ENCODE results near the gene ETV4. TPM values are rescaled to one million over a fixed set of nuclear protein-coding genes. Genes with fewer than 3 reads are reported as not detected.
"Not testable (repeated sequence)": the region's sequence is repeated elsewhere in the genome, so short reads cannot be mapped to it uniquely, and the experiment has no call there.

The ETV4 gene
- total RNA-seq, 1 donor from 2014 or later, result 0.37 TPM

DNA sequence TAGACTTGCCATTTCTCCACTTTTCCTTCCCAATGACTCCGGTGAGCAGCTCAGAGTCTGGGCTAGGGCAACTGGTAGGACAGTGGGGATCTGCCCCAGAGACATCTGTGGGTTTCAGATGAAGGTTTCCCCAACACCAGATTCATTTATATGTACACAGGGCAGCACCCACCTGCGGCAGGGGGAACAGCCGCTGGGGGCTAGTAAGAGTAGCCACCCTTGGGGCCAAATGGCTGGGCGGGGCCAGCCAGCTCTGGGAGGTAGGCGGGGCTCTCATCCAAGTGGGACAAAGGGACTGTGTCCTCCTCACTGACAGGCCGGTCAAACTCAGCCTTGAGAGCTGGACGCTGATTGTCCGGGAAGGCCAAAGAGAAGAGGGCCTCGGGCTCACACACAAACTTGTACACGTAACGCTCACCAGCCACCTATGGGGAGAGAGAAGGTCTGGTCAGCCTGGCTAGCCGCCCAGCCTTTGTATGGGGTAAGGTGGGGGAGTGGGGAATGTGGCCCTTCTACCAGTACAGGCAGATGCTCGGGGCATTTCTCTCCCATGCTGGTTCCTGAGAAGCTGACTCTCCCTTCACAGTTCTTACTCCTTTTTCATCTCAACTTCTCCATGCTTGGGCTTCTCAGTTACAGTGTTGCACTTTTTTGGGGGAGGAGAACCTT is 17.7 kb downstream of the ETV4 start:
- intact Hi-C loops (cut with micrococcal nuclease), result loop anchor here (10.0 kb wide), 1 partner anchor 46 kb away; no protein-coding TSS in a partner anchor

DNA sequence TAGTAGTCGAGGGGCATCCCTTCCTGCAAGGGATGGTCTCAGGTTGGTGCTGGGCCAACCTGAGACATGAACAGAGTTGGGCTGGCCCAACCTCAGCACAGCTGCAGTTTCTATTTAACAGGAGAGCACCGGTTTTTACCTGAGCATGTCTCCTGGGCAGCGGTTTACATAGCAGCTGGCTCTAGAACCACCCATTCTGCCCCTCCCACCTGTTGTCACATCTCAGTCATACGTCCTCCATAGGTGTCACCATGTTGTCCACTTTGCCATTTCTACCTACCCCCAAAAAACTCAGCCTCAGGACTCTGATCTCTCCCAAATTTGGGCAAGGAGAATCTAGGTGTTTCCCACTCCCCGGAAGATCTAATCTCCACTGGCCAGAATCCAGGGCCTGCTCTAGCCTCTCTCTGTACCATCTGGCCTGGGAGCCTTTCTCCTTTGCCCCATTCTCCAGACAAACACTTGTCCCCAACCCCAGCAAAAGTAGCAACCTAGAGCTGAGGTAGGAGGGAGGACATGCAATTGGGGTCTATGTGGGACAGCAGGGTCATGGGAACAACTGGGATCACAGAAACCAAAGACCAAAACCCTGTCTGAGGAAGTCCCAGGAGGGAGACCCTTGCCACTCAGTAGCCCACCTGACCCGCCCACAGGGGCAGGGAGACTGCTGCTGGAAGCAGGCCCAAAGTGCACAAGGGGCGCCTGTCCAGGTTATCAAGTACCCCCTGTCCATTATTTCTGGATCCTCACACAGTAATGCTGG is 19.1 kb downstream of the ETV4 start:
- no peak for ATAC-seq
- intact Hi-C loops (cut with micrococcal nuclease), result loop anchor here (10.0 kb wide), 1 partner anchor 48 kb away; no protein-coding TSS in a partner anchor
- DNase-seq, result no peak

More for the DNA sequence above, 17.7 kb downstream of the ETV4 start:
- ATAC-seq (peak; percentile 48), DNase-seq (peak; percentile 69)

DNA sequence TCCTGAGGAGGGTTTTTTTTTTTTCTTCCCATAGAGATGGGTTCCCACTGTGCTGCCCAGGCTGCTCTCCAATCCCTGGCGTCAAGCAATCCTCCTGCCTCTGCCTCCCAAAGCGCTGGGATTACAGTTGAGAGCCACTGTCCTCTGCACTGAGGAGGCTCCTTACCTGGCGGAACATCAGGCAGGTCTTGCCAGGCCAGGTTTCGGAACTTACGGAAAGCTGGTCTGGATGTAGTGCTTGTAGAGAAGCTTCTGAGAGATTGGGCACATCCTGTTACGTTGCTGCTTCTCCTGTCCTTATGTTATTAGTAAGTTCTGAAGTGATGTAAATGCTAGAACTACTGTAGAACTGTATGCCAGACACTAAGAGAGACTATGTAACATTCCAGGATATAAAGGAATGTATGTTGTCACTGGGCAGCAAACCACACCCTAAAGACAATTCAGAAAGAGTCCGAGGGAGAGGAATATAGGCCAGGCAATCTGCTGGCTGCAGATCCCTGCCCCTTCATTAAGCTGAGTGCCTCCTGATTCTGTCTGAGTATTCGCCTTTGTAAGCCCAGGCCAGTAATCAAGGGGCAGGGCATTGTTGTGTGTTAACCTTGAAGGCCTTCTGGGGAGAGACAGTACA is 21.1 kb downstream of the ETV4 start:
- intact Hi-C loops (cut with micrococcal nuclease), result loop anchor here (10.0 kb wide), 1 partner anchor 50 kb away; no protein-coding TSS in a partner anchor
- DNase-seq (no peak), ATAC-seq (no peak)

DNA sequence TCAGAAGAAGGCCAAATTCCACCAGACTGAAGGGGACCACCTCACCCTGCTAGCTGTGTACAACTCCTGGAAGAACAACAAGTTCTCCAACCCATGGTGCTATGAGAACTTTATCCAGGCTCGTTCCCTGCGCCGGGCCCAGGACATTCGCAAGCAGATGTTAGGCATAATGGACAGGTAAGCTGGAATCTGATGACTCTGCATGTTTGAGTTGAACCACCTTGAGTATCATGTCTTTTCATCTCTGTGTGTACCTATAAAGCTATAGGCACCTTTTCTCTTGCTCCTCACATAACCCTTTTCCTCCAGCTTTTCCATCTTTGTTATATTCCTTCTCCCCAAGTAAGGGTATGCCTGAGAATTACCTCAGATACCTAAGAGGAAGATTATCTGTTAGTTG is 24.8 kb downstream of the ETV4 start:
- DNase-seq (no peak), ATAC-seq (no peak)
- intact Hi-C loops (cut with micrococcal nuclease), result loop anchor here (10.0 kb wide), 1 partner anchor 53 kb away; no protein-coding TSS in a partner anchor

DNA sequence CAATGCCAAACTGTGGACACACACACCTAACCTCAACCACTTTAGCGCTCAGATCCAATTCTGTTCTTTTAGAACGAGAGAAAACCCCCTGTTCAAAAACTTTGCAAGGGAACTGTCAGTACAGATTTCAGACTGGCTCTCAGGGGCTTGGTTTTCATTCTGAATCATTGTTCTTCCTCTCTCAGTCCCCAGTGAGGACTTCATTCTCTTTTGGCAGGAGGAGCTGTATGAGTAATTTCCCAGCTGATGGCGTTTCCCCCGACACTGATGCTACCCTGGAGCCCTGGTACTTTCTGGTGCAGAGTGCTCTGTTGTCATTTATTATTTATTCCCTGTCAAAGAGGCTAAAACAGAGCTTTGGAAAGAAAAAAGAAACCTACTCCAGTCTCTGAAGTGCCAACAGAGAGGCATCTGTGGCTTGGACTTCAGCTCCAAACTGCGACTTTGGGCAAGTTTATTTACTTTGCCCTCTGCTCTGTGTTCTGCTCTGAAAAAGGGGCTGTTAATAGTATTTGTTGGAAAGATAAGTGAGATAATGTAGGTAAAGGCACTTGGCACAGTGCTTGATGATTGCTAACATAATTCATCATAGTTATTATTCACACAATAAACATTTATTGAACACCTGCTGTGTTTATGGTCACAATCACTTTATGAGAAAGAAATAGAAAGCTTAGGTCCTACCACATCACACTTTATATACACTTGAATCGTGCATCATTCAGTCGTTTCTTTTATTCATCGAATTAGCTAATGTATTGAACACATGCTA is 28.3 kb downstream of the ETV4 start:
- ATAC-seq (peak; percentile 69), DNase-seq (no peak)
- intact Hi-C loops (cut with micrococcal nuclease), result no loop called here

DNA sequence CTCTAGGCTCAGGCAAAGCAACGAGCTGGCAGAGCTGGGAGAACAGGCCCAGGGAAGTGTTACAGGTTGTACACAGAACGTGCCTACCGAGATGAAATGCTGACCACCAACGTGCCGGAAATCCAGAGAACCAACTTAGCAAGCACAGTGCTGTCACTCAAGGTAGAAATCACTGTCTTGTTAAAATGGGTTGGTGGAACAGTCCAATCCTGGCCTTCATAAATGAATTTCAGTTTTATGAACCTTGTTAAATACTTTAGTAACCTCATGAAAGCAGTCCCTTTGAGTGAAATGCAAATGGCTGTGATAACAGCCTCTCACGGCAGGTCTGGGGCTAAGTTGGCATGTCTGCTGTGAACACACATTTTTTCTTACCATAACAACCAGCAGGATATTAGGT is 29.0 kb downstream of the ETV4 start:
- intact Hi-C loops (cut with micrococcal nuclease), result no loop called here
- no peak for DNase-seq
- peak; percentile 21 for ATAC-seq

DNA sequence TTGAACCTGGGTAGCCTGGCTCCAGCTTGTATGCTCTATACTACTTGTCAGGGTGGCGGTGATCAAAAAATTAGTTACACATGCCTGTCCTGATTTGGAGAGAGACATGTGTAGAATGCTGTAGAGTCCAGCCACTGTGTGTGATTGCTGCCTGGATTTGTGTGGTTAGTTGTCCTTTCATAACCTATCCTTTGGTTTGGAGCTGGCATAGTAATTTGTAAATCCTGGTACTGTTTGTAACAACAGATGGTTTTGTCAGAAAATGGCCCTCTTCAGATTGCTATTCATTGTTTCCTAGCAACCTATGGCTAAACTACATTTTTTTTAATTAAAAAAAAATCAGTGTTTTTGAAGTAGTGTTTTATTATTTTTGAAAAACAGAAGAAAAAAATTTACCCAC is 30.5 kb downstream of the ETV4 start:
- ATAC-seq (peak; percentile 9), DNase-seq (no peak)
- intact Hi-C loops (cut with micrococcal nuclease), result no loop called here

DNA sequence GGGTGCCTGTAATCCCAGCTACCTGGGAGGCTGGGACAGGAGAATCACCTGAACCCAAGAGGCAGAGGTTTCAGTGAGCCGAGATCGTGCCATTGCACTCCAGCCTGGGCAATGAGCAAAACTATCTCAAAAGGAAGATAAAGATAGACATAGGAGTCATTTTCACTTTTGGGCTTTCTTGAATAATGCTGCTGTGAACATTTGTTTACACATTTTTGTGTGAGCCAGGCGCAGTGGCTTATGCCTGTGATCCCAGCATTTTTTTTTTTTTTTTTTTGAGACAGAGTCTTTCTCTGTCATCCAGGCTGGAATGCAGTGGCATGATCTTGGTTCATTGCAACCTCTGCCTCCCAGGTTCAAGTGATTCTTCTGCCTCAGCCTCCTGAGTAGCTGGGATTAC is 34.9 kb downstream of the ETV4 start:
- intact Hi-C loops (cut with micrococcal nuclease); ATAC-seq; DNase-seq: not testable (repeated sequence)

DNA sequence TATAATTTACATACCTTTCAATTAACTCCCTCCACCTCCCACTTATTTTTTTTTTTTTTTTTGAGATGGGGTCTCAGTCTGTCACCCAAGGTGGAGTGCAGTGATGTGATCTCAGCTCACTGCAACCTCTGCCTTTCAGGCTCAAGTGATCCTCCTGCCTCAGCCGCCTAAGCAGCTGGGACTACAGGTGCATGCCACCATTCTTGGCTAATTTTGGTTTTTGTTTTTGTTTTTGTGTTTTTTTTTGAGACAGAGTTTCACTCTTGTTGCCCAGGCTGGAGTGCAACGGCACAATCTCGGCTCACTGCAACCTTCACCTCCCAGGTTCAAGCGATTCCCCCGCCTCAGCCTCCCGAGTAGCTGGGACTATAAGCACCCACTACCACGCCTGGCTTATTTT is 36.7 kb downstream of the ETV4 start:
- ATAC-seq; intact Hi-C loops (cut with micrococcal nuclease); DNase-seq: not testable (repeated sequence)

DNA sequence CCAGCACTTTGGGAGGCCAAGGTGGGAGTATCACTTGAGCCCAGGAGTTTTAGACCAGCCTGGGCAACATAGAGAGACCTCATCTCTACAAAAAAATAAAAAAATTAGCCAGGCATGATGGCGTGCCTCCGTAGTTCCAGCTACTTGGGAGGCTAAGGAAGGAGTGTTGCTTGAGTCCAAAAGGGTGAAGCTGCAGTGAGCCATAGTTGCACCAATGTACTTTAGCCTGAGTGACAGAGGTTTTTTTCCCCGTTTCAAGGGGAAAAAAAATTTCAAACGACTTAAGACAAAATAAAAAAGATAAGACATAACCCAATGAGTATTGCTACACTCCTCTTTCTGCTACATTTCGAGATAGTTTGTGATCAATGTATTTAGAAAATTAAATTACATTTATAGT is 55.5 kb downstream of the ETV4 start:
- no peak for DNase-seq
- ATAC-seq, result no peak
- intact Hi-C loops (cut with micrococcal nuclease), result no loop called here

DNA sequence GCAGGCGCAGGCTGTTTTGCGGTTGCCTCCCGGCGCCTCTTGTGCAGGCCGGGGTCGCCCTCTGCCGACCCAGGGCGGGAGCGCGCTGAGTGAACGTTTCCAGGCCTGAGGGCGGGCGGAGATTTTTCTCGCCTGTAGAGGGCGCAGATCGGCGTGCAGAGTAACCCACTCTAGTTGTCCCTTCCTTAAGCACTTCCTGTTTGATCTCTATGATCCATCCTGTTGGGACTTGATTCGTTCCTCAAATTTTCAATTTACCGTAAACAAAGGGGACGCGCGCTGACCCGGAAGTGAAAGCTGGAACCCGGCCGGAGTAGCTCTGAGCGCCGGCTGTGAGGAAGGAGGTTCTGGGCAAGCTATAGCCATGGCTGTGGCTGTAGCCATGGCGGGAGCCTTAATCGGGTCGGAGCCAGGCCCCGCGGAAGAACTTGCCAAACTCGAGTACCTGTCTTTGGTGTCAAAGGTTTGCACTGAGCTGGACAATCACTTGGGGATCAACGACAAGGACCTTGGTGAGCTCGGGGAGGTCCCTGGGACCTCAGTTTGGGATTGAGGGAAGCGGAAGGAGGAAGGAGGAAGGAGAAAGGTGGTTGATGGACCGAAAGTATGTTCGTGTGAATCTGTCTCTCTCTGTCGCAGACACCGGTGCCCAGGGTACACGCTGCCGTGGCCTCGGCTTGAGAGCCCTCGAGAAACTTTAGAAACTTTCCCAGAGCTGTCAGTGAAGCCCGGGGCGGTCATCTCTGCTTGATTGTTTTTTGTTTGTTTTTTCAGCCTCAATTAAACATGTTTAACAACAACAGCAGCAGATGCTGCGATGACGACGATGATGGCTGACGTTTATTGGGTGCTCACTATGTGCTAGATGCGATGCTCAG is 62.2 kb downstream of the ETV4 start, which contains the start of gene DHX8:
DHX8 (plus strand) TSS at position 302 of the 878 bp plus-strand sequence; CDS start at position 365, 63 bp downstream.
- ATAC-seq, result peak; percentile 99
- DNase-seq, result peak; percentile 99
- intact Hi-C loops (cut with micrococcal nuclease), result loop anchor here (5.0 kb wide), 1 partner anchor 92 kb away; no protein-coding TSS in a partner anchor

DNA sequence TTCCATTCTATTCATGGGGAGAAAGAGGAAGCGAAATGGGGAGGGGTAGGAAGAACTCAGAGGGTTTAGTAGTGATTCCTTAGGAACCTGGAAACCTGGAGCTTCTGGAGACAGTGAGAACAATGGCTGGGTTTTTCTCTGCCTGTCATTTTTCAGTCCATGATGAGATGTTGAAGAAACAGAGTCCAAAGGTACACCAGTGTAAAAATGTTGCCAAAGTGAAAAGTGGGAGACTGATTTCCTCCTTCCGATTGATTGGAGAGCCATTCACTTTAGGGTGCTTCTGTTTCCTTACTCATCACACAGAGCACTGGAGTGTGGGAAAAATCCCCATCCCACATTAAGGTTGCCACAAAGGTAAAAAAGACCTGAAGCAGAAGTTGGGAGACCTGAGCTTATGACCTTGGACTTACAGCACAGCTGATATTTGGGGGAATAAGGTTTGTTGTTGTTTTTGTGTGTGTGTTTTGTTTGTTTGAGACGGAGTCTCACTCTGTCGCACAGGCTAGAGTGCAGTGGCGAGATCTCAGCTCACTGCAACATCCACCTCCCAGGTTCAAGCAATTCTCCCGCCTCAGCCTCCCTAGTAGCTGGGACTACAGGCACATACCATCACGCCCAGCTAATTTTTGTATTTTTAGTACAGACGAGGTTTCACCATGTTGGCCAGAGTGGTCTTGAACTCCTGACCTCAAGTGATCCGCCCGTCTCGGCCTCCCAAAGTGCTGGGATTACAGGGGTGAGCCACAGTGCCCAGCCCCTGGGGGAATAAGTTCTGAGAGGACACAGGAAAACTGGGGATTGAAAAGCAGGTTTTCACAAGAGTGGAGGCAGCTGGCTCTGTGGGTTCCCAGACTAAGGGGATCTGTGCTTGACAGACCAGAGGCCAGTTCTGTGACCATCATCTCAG is 63.8 kb downstream of the ETV4 start:
- intact Hi-C loops (cut with micrococcal nuclease), result loop anchor here (5.0 kb wide), 1 partner anchor 90 kb away; no protein-coding TSS in a partner anchor
- DNase-seq, result no peak
- ATAC-seq, result no peak

DNA sequence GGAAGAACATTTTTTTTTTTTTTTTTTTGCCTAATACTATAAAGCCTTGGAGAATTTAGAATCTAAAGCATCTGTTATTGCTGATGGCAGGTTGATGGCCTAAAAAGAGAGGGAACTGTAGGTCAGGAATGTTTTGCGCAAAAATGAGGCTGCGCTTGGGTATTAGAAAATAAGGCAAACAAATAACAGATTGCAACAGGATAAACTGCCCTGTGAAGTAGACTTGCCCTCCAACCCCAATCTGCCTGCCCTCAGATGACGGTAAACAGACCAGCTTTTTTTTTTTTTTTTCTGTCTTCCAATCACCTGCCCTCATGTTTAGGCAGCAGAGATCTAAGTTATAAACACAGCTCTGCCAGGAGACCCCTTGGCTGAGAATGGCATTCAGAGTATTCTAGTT is 66.2 kb downstream of the ETV4 start:
- intact Hi-C loops (cut with micrococcal nuclease), result loop anchor here (5.0 kb wide), 1 partner anchor 88 kb away; no protein-coding TSS in a partner anchor

More for the DNA sequence above, 66.2 kb downstream of the ETV4 start:
- no peak for DNase-seq
- no peak for ATAC-seq
